Cardiac muscle cell (in vitro differentiated cells and primary cell): ENCODE measurements around the gene CYBRD1. TPM values are rescaled to one million over a fixed set of nuclear protein-coding genes. Genes with fewer than 3 reads are reported as not detected.

Source experiments
- DNase-seq, 2 donors: peaks; one replicate each; pipeline versions ENCODE4 v3.0.0 to v3.0.0-alpha.2; 2010 to 2017; ENCODE audit warnings: low read depth in 1 of 2, low spot score in 1 of 2
- H3K27ac ChIP-seq: fragments of 200-600 bp; sonication (generic); 2 replicates; pipeline ENCODE4 v1.5.1; 2016
- H3K27me3 ChIP-seq: fragments of 200-600 bp; sonication (generic); 2 replicates; pipeline ENCODE4 v1.6.0; 2016; ENCODE audit warnings: control low read depth
- H3K36me3 ChIP-seq: fragments of 200-600 bp; sonication (generic); 2 replicates; pipeline ENCODE4 v1.5.1; 2016; ENCODE audit warnings: control low read depth
- H3K4me1 ChIP-seq: fragments of 200-600 bp; sonication (generic); 2 replicates; pipeline ENCODE4 v1.8.1; 2017; ENCODE audit warnings: low read depth, mild to moderate bottlenecking, mixed run types
- H3K4me3 ChIP-seq: fragments of 200-600 bp; sonication (generic); 2 replicates; pipeline ENCODE4 v1.5.1; 2016; ENCODE audit warnings: mild to moderate bottlenecking
- H3K9me3 ChIP-seq: fragments of 200-600 bp; sonication (generic); 2 replicates; pipeline ENCODE4 v1.5.1; 2017; ENCODE audit warnings: low read depth, mild to moderate bottlenecking, control low read depth
- CTCF ChIP-seq: IDR thresholded peaks from 2 replicates; pipeline ENCODE4 v1.5.1; 2012; ENCODE audit warnings: low read depth, mild to moderate bottlenecking, low read length
- polyA plus RNA-seq: library from polyadenylated mRNA; unstranded; fragments of >200 nt; fragmentation: Nextera tagmentation; extraction: Ambion mirVana; gene quantifications from 2 replicates; pipeline ENCODE4 v1.2.1, GENCODE V29; 2016
- total RNA-seq: library from RNA; depleted of rRNA; stranded (reverse); fragments of >200 nt; gene quantifications from 2 replicates; pipeline ENCODE4 v1.2.3, GENCODE V29; 2016

CYBRD1 gene
- total and polyA plus RNA-seq, 2 experiments from 2014 or later, result 0.86 to 2.3 TPM

- H3K4me1 ChIP-seq, result no peaks in the 10 kb centered on the region
- H3K27me3 ChIP-seq, result no peaks in the 10 kb centered on the region
- no peak overlapping the region for H3K27ac ChIP-seq
- H3K36me3 ChIP-seq, result no peaks in the 10 kb centered on the region
- no peak for TF ChIP-seq CTCF
- H3K9me3 ChIP-seq, result no peaks in the 10 kb centered on the region
- no peak for DNase-seq
- H3K4me3 ChIP-seq, result no peak overlapping the region
These were observed 25.4 kb downstream of the CYBRD1 start for GRCh38 chr2:171547720-171548119.

GRCh38 chr2:171550613-171551012 lies 28.3 kb downstream of the CYBRD1 start:
- Histone ChIP-seq H3K27me3 (no peaks in the 10 kb centered on the region), H3K36me3 (no peaks in the 10 kb centered on the region), H3K9me3 (no peaks in the 10 kb centered on the region), H3K27ac (no peak overlapping the region), H3K4me1 (no peaks in the 10 kb centered on the region), H3K4me3 (no peak overlapping the region)
- no peak for TF ChIP-seq CTCF
- DNase-seq, result no peak

- no peaks in the 10 kb centered on the region for H3K27me3 ChIP-seq
- H3K36me3 ChIP-seq, result no peaks in the 10 kb centered on the region
- H3K4me1 ChIP-seq, result no peaks in the 10 kb centered on the region
- no peak overlapping the region for H3K4me3 ChIP-seq
- no peak overlapping the region for H3K27ac ChIP-seq
- no peaks in the 10 kb centered on the region for H3K9me3 ChIP-seq
- DNase-seq, result peak in 1 of 2 donors; percentile 35
- TF ChIP-seq CTCF, result no peak
These were observed 29.6 kb downstream of the CYBRD1 start for GRCh38 chr2:171551836-171552235.

GRCh38 chr2:171553236-171553635 lies 31.0 kb downstream of the CYBRD1 start:
- H3K27me3 ChIP-seq, result no peaks in the 10 kb centered on the region
- no peaks in the 10 kb centered on the region for H3K36me3 ChIP-seq
- H3K4me1 ChIP-seq, result no peaks in the 10 kb centered on the region
- H3K27ac ChIP-seq, result no peak overlapping the region
- no peaks in the 10 kb centered on the region for H3K9me3 ChIP-seq
- TF ChIP-seq CTCF, result no peak
- DNase-seq, result no peak
- no peak overlapping the region for H3K4me3 ChIP-seq

GRCh38 chr2:171553858-171554257 lies 31.6 kb downstream of the CYBRD1 start:
- no peaks in the 10 kb centered on the region for H3K4me1 ChIP-seq
- no peak for DNase-seq
- H3K27me3 ChIP-seq, result no peaks in the 10 kb centered on the region
- TF ChIP-seq CTCF, result no peak
- no peaks in the 10 kb centered on the region for H3K36me3 ChIP-seq
- no peak overlapping the region for H3K27ac ChIP-seq
- H3K9me3 ChIP-seq, result no peaks in the 10 kb centered on the region
- no peak overlapping the region for H3K4me3 ChIP-seq
